NCI-H2029 treated with DMSO at 0.1 percent for 48 hours (cell line): ENCODE data around the gene IPO7.

Experiments
- DNase-seq: peaks from one replicate; lab custom pipeline; 2025; lab: John Stamatoyannopoulos, UW

The IPO7 gene

GRCh38 chr11:9493492-9493891 is 109.0 kb downstream of the IPO7 start:
- no peak for DNase-seq

- DNase-seq, result no peak
These were observed 109.9 kb downstream of the IPO7 start for GRCh38 chr11:9494316-9494715.

DNA sequence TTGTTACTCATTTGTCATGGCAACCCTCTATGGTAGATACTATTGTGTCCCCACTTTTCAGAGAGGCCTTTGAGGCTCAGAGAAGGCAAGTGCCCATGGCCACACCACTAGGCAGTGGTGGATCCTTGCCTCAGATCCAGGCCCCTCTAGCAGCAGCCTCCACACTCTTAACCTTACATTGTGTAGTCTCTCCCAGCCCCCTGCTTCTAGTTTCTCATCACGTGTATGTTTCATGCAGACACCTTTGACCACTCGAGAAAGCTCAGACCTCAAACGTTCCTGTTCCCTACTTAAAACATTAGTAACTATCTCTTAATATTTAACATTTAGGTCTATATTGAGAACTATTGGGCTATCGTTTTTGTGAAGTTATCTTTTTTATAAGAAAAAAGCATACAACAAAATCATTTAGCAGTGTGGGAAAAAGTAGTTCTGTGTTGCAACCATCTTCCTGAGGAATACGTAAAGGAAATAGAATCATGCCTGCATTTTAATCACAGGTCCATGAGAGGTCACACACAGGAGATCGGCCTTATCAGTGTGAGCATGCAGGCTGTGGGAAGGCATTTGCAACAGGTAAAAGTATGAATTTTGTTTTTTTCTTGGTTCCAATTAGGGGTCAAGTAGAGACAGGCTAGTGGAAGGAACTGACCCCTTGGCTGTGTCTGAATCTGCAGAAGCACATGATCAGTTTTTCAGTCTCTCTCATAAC is 111.5 kb downstream of the IPO7 start:
- DNase-seq, result no peak
